Measurements from ENCODE around the gene SENP7.

DNA sequence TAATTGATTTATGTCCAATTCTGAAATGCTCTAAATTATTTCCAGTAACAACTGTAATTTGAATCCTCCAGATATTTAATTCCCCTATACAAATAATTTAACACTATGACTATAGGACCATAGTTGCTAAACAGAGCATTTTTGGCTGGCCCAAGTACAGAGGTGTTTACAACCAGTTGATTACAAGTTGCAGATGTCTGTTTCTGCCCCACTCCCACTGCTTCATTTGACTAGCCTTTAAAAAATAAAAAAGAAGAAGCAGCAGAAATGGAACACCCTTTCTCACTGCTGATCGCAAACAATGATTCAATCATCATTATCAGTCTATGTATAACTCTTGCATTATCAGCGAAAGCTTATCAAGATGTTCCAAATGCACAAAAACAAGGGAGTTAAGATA lies 54.6 kb downstream of the SENP7 start:
- TF ChIP-seq, protein P1, sequence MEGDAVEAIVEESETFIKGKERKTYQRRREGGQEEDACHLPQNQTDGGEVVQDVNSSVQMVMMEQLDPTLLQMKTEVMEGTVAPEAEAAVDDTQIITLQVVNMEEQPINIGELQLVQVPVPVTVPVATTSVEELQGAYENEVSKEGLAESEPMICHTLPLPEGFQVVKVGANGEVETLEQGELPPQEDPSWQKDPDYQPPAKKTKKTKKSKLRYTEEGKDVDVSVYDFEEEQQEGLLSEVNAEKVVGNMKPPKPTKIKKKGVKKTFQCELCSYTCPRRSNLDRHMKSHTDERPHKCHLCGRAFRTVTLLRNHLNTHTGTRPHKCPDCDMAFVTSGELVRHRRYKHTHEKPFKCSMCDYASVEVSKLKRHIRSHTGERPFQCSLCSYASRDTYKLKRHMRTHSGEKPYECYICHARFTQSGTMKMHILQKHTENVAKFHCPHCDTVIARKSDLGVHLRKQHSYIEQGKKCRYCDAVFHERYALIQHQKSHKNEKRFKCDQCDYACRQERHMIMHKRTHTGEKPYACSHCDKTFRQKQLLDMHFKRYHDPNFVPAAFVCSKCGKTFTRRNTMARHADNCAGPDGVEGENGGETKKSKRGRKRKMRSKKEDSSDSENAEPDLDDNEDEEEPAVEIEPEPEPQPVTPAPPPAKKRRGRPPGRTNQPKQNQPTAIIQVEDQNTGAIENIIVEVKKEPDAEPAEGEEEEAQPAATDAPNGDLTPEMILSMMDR (IDR thresholded peaks at IDR 0.05): no peak
- TF ChIP-seq POLR2A (IDR thresholded peaks at IDR 0.05): no peak

Measured in breast epithelium (tissue), 3 donors.